GM18502 (cell line): ENCODE data around the gene GRIFIN.

Experiments used
- ATAC-seq: cut with Tn5 transposase; IDR thresholded peaks from one replicate; pipeline ENCODE4 v1.9.1; 2021; ENCODE audit warnings: mild to moderate bottlenecking; ENCODE audit not compliant: unreplicated experiment, poor library complexity

Gene GRIFIN

GRCh38 chr7:2438186-2438585, 38.0 kb downstream of the GRIFIN start:
- no peak for ATAC-seq

- ATAC-seq = no peak
These were observed 38.6 kb downstream of the GRIFIN start for GRCh38 chr7:2437537-2438148.

- ATAC-seq = no peak
These were observed 39.1 kb downstream of the GRIFIN start for GRCh38 chr7:2437136-2437535.

- no peak for ATAC-seq
These were observed 39.7 kb downstream of the GRIFIN start for GRCh38 chr7:2436341-2437104.

GRCh38 chr7:2435146-2435545, 41.1 kb downstream of the GRIFIN start:
- no peak for ATAC-seq

- no peak for ATAC-seq
These were observed 42.3 kb downstream of the GRIFIN start for GRCh38 chr7:2433713-2434550.

GRCh38 chr7:2432910-2433712, 43.1 kb downstream of the GRIFIN start:
- no peak for ATAC-seq

GRCh38 chr7:2431260-2431867, 44.8 kb downstream of the GRIFIN start:
- no peak for ATAC-seq

- ATAC-seq = no peak
These were observed 50.4 kb downstream of the GRIFIN start for GRCh38 chr7:2425749-2426148.
